ENCODE measurements around the gene INA. TPM values are rescaled to one million over a fixed set of nuclear protein-coding genes. Genes with fewer than 3 reads are reported as not detected.
"Not testable (repeated sequence)": the region's sequence is repeated elsewhere in the genome, so short reads cannot be mapped to it uniquely, and the experiment has no call there.

INA gene
- total and polyA plus RNA-seq, 4 donors, result 0.04 to 0.31 (median 0.11) TPM

GRCh38 chr10:103238506-103239252 lies 38.3 kb upstream of the INA start:
- H3K36me3 ChIP-seq (ENCODE audit: control insufficient read depth in 4 of 4, insufficient read depth in 4 of 4, low read length in 4 of 4), result no peaks in the 10 kb centered on the region
- H3K9ac ChIP-seq (ENCODE audit: insufficient read depth in 1 of 2, low read length in 2 of 2), result no peak overlapping the region
- peaks cover 0 to 5% (median 0%) of the 10 kb centered on the region in 5 donors for H3K4me1 ChIP-seq (ENCODE audit: control insufficient read depth in 5 of 5, insufficient read depth in 5 of 5, low read length in 5 of 5)
- H3K4me3 ChIP-seq, result no peak overlapping the region
- no peak for DNase-seq
- H3K27me3 ChIP-seq (ENCODE audit: control insufficient read depth in 3 of 3, insufficient read depth in 3 of 3, low read length in 2 of 3), result no peaks in the 10 kb centered on the region
- H3K27ac ChIP-seq (ENCODE audit: low read depth in 1 of 2, low read length in 1 of 2), result peak overlapping the region in 1 of 2 donors; percentile 70
- H3K9me3 ChIP-seq (ENCODE audit: control insufficient read depth in 4 of 4, insufficient read depth in 3 of 4, low read length in 3 of 4), result no peaks in the 10 kb centered on the region
- WGBS, 2 donors, result 65 to 85% methylated on average over 11 of the region's 11 CpGs
- no peak for TF ChIP-seq CTCF (IDR thresholded peaks at IDR 0.05; ENCODE audit: control extremely low read depth, extremely low read depth)
- peak; percentile 14 for ATAC-seq (ENCODE audit: insufficient read depth, low FRiP score)

- Histone ChIP-seq H3K9ac (ENCODE audit: insufficient read depth in 1 of 2, low read length in 2 of 2) (peak overlapping the region in 1 of 2 donors; percentile 42), H3K4me1 (ENCODE audit: control insufficient read depth in 5 of 5, insufficient read depth in 5 of 5, low read length in 5 of 5) (peaks cover 0 to 5% (median 0%) of the 10 kb centered on the region in 5 donors), H3K27me3 (ENCODE audit: control insufficient read depth in 3 of 3, insufficient read depth in 3 of 3, low read length in 2 of 3) (no peaks in the 10 kb centered on the region), H3K27ac (ENCODE audit: low read depth in 1 of 2, low read length in 1 of 2) (peak overlapping the region in 1 of 2 donors; percentile 91), H3K9me3 (ENCODE audit: control insufficient read depth in 4 of 4, insufficient read depth in 3 of 4, low read length in 3 of 4) (no peaks in the 10 kb centered on the region), H3K4me3 (no peak overlapping the region), H3K36me3 (ENCODE audit: control insufficient read depth in 4 of 4, insufficient read depth in 4 of 4, low read length in 4 of 4) (no peaks in the 10 kb centered on the region)
- DNase-seq (peak; percentile 39 to 75 (median 57)), ATAC-seq (ENCODE audit: insufficient read depth, low FRiP score) (peak; percentile 66)
- WGBS, 2 donors, result 25 to 26% methylated on average over 7 of the region's 7 CpGs
- no peak for TF ChIP-seq CTCF (IDR thresholded peaks at IDR 0.05; ENCODE audit: control extremely low read depth, extremely low read depth)
Observed at GRCh38 chr10:103241262-103242011, 35.5 kb upstream of the INA start.

GRCh38 chr10:103244666-103245271 lies 32.2 kb upstream of the INA start:
- ATAC-seq (ENCODE audit: insufficient read depth, low FRiP score), result peak; percentile 69
- 32 to 33% methylated on average over 9 of the region's 9 CpGs for WGBS, 2 donors
- TF ChIP-seq CTCF (IDR thresholded peaks at IDR 0.05; ENCODE audit: control extremely low read depth, extremely low read depth), result peak; percentile 83

GRCh38 chr10:103245587-103245986 lies 31.4 kb upstream of the INA start, which contains the start of gene RPEL1:
Gene RPEL1, plus strand, starts transcription at chr10:103245887. Its CDS starts 110 bp downstream, at chr10:103245997.
- H3K4me3 ChIP-seq; H3K27ac ChIP-seq (ENCODE audit: low read depth in 1 of 2, low read length in 1 of 2); H3K9ac ChIP-seq (ENCODE audit: insufficient read depth in 1 of 2, low read length in 2 of 2); H3K9me3 ChIP-seq (ENCODE audit: control insufficient read depth in 4 of 4, insufficient read depth in 3 of 4, low read length in 3 of 4); ATAC-seq (ENCODE audit: insufficient read depth, low FRiP score); DNase-seq; H3K36me3 ChIP-seq (ENCODE audit: control insufficient read depth in 4 of 4, insufficient read depth in 4 of 4, low read length in 4 of 4); H3K27me3 ChIP-seq (ENCODE audit: control insufficient read depth in 3 of 3, insufficient read depth in 3 of 3, low read length in 2 of 3); H3K4me1 ChIP-seq (ENCODE audit: control insufficient read depth in 5 of 5, insufficient read depth in 5 of 5, low read length in 5 of 5): not testable (repeated sequence)
- WGBS, 2 donors, result 88 to 92% methylated on average over 7 of the region's 7 CpGs

More at GRCh38 chr10:103244666-103245271, 32.2 kb upstream of the INA start:
- Histone ChIP-seq H3K27ac (ENCODE audit: low read depth in 1 of 2, low read length in 1 of 2) (no peak overlapping the region), H3K4me1 (ENCODE audit: control insufficient read depth in 5 of 5, insufficient read depth in 5 of 5, low read length in 5 of 5) (peaks cover 0 to 3% (median 0%) of the 10 kb centered on the region in 5 donors), H3K9me3 (ENCODE audit: control insufficient read depth in 4 of 4, insufficient read depth in 3 of 4, low read length in 3 of 4) (no peaks in the 10 kb centered on the region), H3K27me3 (ENCODE audit: control insufficient read depth in 3 of 3, insufficient read depth in 3 of 3, low read length in 2 of 3) (no peaks in the 10 kb centered on the region), H3K36me3 (ENCODE audit: control insufficient read depth in 4 of 4, insufficient read depth in 4 of 4, low read length in 4 of 4) (no peaks in the 10 kb centered on the region), H3K4me3 (no peak overlapping the region), H3K9ac (ENCODE audit: insufficient read depth in 1 of 2, low read length in 2 of 2) (no peak overlapping the region)
- peak; percentile 72 to 82 (median 82) for DNase-seq

Measured in lung (tissue), 12 donors.